ENCODE results near the gene TNFSF12.

Gene TNFSF12

DNA sequence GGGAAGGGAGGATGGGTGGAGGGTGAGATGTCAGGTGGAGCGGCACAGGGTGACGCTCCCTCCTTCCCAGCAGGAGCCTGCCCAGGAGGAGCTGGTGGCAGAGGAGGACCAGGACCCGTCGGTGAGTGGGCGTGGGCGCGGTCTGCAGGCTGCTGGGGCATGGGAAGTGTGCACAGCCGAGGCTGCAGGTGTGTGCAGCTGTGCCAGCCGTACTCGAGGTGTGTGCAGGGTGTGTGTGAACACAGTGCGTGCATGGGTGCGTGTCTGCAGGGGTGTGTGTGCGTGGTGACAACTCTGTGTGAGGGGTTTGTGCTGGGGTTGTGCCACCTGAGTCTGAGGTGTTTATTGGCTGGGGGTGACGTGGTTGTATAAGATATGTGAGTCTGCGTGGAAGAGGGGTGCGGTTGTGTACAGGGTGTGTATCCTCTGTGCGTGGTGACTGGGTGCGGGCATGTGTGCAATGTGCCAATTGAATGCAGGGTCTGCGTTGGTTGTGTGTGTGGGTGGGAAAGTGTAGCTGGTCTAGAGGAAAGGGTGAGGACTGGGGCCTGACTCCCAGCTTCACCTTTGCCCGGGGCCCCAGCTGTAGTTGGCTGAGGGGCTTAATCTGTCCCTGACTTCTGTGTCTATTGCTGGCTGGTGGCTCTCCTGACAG is 670 bp downstream of the TNFSF12 start:
- DNase-seq: no peak

DNA sequence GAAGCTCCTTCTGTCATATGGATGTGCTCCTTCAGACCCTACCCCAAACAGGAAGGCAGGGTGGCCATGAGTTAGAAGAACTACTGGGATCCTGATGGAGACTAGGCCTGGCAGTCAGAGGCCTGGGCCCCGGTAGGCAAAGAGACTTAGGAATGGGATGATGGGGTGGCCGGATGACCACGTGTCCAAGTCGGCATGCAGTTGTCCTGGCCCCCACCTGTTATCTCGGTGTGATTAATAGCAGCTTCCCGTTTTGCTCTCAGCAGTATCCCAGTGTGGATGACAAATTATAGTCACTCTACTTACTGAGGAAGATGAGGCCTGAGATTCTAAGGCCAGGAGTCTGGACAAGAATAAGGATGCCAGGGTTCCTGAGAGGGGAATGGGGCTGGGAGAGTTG is 1.5 kb downstream of the TNFSF12 start:
- no peak for DNase-seq

DNA sequence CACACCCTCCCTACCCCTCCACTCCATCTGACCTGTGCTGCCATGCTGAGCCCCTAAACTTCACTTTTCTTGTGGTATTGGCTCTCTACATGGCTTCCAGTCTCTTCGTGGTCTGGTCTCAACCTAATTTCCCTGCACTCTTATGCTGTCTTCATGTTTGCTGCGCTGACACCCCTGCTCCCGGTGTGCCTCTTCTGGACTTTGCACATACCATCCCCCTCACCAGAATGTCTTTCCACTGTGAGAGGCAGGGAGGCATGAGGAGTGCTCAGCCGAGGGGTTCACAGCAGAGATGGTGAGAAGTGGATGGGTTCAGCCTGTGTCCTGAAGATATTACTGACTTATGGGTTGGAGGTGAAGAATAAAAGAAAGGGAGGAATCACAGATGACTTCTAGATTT is 2.5 kb downstream of the TNFSF12 start:
- no peak for DNase-seq

- no peak for DNase-seq
These were observed 3.8 kb downstream of the TNFSF12 start for GRCh38 chr17:7552621-7553051.

GRCh38 chr17:7553356-7553755 is 4.5 kb downstream of the TNFSF12 start:
- no peak for DNase-seq

- DNase-seq: no peak
These were observed 6.6 kb downstream of the TNFSF12 start for GRCh38 chr17:7555320-7555948.

DNA sequence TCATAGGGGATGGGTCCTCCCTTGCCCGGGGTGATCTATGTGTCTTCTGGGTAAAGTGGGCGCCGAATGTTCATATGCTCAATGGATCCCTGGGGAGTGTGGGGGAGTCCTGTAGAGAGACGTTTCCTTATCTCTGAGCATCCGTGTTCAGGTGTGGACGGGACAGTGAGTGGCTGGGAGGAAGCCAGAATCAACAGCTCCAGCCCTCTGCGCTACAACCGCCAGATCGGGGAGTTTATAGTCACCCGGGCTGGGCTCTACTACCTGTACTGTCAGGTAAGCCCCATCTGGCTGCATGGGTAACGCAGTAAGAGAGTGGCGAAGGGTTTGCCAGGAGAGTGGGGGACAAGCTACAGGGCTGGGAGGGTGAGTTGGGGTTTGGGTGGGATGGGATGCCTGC is 7.8 kb downstream of the TNFSF12 start:
- DNase-seq: no peak

- DNase-seq: no peak
These were observed 8.4 kb downstream of the TNFSF12 start for GRCh38 chr17:7557147-7557764.

- no peak for DNase-seq
These were observed 9.1 kb downstream of the TNFSF12 start for GRCh38 chr17:7557775-7558543.

DNA sequence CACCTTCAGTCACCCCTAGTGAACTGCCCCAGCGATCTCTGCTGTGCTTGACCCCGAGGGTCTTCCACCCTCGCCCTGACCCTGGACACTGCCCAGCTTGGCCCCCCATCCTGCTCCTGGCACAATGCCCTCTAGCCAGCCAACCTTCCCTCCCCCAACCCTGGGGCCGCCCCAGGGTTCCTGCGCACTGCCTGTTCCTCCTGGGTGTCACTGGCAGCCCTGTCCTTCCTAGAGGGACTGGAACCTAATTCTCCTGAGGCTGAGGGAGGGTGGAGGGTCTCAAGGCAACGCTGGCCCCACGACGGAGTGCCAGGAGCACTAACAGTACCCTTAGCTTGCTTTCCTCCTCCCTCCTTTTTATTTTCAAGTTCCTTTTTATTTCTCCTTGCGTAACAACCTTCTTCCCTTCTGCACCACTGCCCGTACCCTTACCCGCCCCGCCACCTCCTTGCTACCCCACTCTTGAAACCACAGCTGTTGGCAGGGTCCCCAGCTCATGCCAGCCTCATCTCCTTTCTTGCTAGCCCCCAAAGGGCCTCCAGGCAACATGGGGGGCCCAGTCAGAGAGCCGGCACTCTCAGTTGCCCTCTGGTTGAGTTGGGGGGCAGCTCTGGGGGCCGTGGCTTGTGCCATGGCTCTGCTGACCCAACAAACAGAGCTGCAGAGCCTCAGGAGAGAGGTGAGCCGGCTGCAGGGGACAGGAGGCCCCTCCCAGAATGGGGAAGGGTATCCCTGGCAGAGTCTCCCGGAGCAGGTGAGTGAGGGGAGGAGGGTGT is 9.9 kb downstream of the TNFSF12 start, which contains the start of gene TNFSF13:
Gene TNFSF13, plus strand, starts transcription at position 207 of the 776 bp plus-strand sequence. Its CDS starts 290 bp downstream, at position 497.
- DNase-seq: no peak

DNA sequence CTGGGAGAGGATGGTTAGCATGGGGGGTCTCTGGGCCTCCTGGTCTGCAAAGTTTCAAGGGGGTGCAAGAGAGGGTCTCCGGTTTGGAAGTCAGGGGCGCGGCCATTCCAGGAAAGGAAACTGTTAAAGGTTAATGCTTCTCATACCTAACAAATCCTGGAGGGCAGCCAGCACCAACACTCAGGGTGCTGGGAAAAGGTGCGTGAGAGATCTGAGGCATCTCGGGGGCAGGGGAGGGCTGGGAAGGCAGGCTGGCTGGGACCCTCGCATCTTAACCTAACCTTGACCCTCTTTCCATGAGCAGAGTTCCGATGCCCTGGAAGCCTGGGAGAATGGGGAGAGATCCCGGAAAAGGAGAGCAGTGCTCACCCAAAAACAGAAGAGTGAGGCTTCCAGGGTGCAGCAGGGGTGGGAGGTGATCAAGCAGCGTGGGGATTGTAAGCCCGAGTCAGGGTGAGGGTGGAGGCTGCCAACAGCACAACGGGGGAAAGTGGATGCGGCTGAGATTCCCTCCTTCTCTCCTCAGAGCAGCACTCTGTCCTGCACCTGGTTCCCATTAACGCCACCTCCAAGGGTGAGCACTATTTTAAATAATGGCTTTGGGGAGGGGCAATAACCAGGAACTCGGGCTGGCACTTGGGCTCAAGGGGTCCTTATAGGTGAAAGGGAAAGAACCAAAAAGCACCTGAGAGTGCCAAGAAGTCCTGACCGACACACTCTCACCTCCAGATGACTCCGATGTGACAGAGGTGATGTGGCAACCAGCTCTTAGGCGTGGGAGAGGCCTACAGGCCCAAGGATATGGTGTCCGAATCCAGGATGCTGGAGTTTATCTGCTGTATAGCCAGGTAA is 10.7 kb downstream of the TNFSF12 start:
- no peak for DNase-seq

GRCh38 chr17:7560172-7561027 is 11.5 kb downstream of the TNFSF12 start:
- DNase-seq: no peak

DNA sequence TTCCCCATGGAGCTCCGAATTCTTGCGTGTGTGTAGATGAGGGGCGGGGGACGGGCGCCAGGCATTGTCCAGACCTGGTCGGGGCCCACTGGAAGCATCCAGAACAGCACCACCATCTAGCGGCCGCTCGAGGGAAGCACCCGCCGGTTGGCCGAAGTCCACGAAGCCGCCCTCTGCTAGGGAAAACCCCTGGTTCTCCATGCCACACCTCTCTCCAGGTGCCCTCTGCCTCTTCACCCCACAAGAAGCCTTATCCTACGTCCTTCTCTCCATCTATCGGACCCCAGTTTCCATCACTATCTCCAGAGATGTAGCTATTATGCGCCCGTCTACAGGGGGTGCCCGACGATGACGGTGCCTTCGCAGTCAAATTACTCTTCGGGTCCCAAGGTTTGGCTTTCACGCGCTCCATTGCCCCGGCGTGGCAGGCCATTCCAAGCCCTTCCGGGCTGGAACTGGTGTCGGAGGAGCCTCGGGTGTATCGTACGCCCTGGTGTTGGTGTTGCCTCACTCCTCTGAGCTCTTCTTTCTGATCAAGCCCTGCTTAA is 12.2 kb downstream of the TNFSF12 start:
- peak; percentile 76 for DNase-seq

DNA sequence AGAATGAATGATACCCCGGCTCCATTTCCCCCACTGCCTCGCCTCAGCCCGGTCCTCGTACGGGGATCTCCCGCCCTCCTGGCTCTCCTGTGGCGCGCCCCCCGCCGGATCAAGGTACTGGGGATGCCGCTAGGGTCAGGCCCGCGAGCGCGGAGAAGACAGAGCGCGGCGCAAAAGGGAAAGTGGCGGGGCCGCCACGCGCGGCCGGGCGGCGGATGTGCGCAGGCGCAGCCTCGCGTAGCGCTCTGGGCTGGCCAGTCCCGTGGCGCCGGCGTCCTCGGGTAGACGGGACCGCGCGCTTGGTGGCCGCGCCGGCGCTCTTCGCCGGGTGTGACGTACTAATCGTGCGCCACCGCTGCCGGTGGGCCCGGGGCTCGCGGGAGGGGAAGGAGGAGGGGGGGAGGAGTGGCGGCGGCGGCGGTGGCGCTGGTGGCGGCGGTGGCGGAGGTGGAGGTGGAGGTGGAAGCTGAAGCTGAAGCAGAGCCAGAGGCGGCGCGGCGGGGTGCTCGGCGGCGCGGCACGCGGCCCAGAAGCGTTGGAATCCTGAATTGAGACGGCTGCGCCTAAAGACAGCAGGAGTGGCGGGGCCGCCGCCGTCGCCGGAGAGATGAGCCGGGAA is 12.8 kb downstream of the TNFSF12 start, which contains the start of gene SENP3:
Gene SENP3, plus strand, starts transcription at position 331 of the 619 bp plus-strand sequence. CDS start 1,158 bp downstream, outside the sequence.
- DNase-seq: peak; percentile 91

DNA sequence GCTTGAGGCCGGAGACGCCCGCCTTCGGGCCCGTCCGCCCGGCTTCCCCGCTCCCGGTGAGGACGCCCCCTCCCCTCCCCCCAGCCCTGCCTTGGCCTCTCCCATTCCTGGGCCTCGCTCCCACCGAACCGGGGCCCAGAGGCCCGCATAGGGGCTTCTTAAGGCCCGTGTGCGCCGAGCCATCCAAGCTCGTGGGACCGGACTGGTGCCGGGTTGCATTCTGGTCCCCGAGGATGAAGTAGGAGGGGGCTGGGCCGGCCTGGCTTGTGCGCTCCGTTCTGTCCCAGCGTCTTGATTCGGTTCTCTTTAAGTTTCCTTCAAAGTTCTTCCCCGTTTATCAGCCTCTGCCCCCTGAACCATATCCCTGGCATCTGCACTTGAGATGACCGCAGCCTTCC is 13.3 kb downstream of the TNFSF12 start:
- no peak for DNase-seq

GRCh38 chr17:7563115-7563869 is 14.4 kb downstream of the TNFSF12 start:
- no peak for DNase-seq

DNA sequence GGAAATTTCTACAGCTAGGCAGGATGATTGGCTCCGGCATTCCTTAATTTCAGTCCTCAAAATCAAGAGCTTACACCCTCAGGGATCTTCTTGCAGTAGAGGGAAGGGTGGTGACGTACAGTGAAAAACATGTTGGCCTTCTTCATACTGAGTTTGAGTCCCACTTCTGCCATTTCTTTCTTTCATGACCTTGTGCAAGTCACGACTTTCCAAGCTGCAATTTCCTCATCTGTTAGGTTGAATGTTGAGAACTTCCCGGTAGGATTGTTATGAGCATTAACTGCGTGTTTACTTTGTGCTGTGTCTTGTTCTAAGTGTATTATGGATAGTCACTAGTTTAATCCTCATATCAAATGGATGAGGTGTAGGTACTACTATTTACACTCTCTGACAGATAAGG is 20.7 kb downstream of the TNFSF12 start:
- no peak for DNase-seq

DNA sequence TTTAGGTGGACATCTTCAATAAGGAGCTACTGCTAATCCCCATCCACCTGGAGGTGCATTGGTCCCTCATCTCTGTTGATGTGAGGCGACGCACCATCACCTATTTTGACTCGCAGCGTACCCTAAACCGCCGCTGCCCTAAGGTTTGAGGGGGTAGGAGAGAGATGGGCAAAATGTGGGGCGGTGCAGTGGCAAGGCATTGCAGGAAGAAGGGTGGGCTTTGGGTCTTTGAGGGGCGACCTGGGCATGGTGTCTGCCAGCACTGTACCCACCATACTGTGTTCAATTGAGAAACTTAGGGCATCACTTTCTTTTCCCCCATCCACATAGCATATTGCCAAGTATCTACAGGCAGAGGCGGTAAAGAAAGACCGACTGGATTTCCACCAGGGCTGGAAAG is 21.5 kb downstream of the TNFSF12 start:
- DNase-seq: no peak

DNA sequence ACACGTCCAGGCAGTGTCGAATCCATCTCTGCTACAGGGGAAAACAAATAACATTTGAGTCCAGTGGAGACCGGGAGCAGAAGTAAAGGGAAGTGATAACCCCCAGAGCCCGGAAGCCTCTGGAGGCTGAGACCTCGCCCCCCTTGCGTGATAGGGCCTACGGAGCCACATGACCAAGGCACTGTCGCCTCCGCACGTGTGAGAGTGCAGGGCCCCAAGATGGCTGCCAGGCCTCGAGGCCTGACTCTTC is 23.4 kb downstream of the TNFSF12 start:
- no peak for DNase-seq

Data from NCI-H2171 (cell line).